KMS-11 (cell line): ENCODE measurements around the gene PPP4C.
A peak's percentile ranks its signal among the peaks of the same experiment; 100 is the strongest.

Source experiments
- H2AFZ ChIP-seq: fragments of 200-600 bp; sonication (generic); 2 replicates; pipeline ENCODE4 v1.6.1; 2016; ENCODE audit warnings: antibody characterized with exemption, mixed run types, low read depth
- H3K27ac ChIP-seq: fragments of 200-600 bp; sonication (generic); 2 replicates; pipeline ENCODE4 v1.6.1; 2016; ENCODE audit warnings: mild to moderate bottlenecking, mixed run types
- H3K27me3 ChIP-seq: fragments of 200-600 bp; sonication (generic); 2 replicates; pipeline ENCODE4 v1.6.1; 2017; ENCODE audit warnings: mild to moderate bottlenecking, low read depth, mixed run types, moderate library complexity; ENCODE audit not compliant: insufficient read depth
- H3K36me3 ChIP-seq: fragments of 200-600 bp; sonication (generic); 2 replicates; pipeline ENCODE4 v1.6.1; 2017; ENCODE audit warnings: mild to moderate bottlenecking, mixed run types; ENCODE audit not compliant: insufficient read depth
- H3K4me1 ChIP-seq: fragments of 200-600 bp; sonication (generic); 2 replicates; pipeline ENCODE4 v1.6.1; 2016; ENCODE audit warnings: mild to moderate bottlenecking, low read depth, mixed run types; ENCODE audit not compliant: poor library complexity, severe bottlenecking
- H3K4me2 ChIP-seq: fragments of 200-600 bp; sonication (generic); 2 replicates; pipeline ENCODE4 v1.7.0; 2016; ENCODE audit warnings: mild to moderate bottlenecking, mixed run types
- H3K4me3 ChIP-seq: fragments of 200-600 bp; sonication (generic); IDR thresholded peaks from 2 replicates; pipeline ENCODE4 v1.6.1; 2017; ENCODE audit warnings: low read depth, low read length, mixed read lengths; ENCODE audit not compliant: insufficient read depth
- H3K79me2 ChIP-seq: fragments of 200-600 bp; sonication (generic); 2 replicates; pipeline ENCODE4 v1.6.1; 2016; ENCODE audit warnings: low read depth, mixed run types; ENCODE audit not compliant: insufficient read depth
- H3K9ac ChIP-seq: fragments of 200-600 bp; sonication (generic); 2 replicates; pipeline ENCODE4 v1.6.1; 2016; ENCODE audit warnings: mild to moderate bottlenecking, mixed run types
- H4K20me1 ChIP-seq: fragments of 200-600 bp; sonication (generic); 2 replicates; pipeline ENCODE4 v1.6.1; 2016; ENCODE audit warnings: mild to moderate bottlenecking, mixed run types; ENCODE audit not compliant: insufficient read depth
- TF ChIP-seq, protein P1 (sequence below): fragments of 200-600 bp; sonication (generic); conservative IDR thresholded peaks from 2 replicates; pipeline ENCODE4 v1.6.1; 2017; ENCODE audit warnings: low read depth, mild to moderate bottlenecking, antibody characterized with exemption, low read length, moderate library complexity, mixed read lengths

Gene PPP4C

DNA sequence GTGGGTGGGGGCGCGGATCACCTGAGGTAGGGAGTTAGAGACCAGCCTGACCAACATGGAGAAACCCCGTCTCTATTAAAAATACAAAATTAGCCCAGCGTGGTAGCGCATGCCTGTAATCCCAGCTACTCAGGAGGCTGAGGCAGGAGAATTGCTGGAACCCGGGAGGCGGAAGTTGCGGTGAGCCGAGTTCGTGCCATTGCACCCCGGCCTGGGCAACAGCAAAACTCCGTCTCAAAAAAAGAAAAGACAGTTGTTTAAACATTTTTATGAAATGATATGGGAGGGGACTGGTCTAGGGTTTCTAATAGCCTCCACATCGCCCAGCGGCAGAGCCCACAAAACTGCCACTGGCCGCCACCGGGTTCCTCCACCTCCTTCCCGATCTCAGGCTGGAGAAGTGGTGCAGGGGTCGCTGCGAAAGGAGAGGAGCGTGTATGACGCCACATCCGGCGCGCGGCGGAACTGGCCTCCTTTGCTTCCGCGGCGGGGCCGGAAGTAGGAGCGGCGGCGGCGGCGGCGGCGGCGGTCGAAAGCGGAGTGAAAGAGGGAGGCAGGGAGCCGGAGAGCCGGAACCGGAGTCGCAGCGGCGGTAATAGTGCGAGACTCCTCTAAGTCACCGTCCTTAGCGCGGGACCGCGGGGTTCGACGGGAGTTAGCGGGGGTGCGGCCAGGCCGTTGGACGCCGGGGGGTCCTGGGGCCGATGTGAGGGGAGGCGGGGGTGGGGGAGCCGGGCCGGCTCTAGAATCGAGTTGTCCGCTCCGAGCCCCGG, at the start of gene PPP4C:
PPP4C (plus strand) TSS at position 492 of the 773 bp plus-strand sequence. CDS start 384 bp downstream, outside the sequence.
- H3K79me2 ChIP-seq, result peaks cover 39% of the 10 kb centered on the region
- TF ChIP-seq, protein P1, sequence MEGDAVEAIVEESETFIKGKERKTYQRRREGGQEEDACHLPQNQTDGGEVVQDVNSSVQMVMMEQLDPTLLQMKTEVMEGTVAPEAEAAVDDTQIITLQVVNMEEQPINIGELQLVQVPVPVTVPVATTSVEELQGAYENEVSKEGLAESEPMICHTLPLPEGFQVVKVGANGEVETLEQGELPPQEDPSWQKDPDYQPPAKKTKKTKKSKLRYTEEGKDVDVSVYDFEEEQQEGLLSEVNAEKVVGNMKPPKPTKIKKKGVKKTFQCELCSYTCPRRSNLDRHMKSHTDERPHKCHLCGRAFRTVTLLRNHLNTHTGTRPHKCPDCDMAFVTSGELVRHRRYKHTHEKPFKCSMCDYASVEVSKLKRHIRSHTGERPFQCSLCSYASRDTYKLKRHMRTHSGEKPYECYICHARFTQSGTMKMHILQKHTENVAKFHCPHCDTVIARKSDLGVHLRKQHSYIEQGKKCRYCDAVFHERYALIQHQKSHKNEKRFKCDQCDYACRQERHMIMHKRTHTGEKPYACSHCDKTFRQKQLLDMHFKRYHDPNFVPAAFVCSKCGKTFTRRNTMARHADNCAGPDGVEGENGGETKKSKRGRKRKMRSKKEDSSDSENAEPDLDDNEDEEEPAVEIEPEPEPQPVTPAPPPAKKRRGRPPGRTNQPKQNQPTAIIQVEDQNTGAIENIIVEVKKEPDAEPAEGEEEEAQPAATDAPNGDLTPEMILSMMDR, result 0 out of 2 replicates have a peak, but pooled peaks have one; percentile 14
- peak within 1 kb of the TSS; percentile 40 for H3K4me3 ChIP-seq
- peaks cover 20% of the 10 kb centered on the region for H3K4me1 ChIP-seq
- no peaks in the 10 kb centered on the region for H4K20me1 ChIP-seq
- H3K36me3 ChIP-seq, result peaks cover 17% of the 10 kb centered on the region; the same call in 1 of the 2 replicates
- H3K9ac ChIP-seq, result peak within 1 kb of the TSS; percentile 64
- peak within 1 kb of the TSS; percentile 60 for H3K27ac ChIP-seq
- H3K27me3 ChIP-seq, result no peaks in the 10 kb centered on the region
- peak within 1 kb of the TSS; percentile 98 for H3K4me2 ChIP-seq
- H2AFZ ChIP-seq, result peak within 1 kb of the TSS; percentile 63

DNA sequence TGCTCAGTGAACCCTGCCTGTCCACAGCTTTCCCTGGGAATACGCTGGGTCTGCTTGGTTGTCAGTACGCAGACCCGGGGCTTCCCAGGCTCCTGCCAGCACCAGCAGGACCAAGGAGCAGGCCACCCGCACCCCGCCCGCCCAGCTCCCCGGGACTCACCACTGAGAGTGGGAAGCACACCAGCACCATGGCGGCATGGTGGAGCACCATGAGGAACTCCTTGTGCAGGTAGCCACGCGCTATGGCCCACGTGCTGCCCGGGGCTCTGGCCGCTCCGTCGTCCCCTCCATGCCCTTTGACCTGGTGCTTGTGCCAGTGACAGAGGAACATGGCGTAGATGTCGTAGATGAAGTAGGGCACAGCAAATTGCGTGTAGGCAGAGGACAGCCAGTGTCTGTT, 49.3 kb upstream of the PPP4C start:
- no peak overlapping the region for H3K27ac ChIP-seq
- no peak overlapping the region for H2AFZ ChIP-seq
- no peaks in the 10 kb centered on the region for H3K36me3 ChIP-seq
- no peaks in the 10 kb centered on the region for H4K20me1 ChIP-seq
- H3K4me2 ChIP-seq, result no peak overlapping the region
- TF ChIP-seq, protein P1, result no peak
- no peak overlapping the region for H3K4me3 ChIP-seq
- no peaks in the 10 kb centered on the region for H3K79me2 ChIP-seq
- H3K27me3 ChIP-seq, result peaks cover 91% of the 10 kb centered on the region
- no peak overlapping the region for H3K9ac ChIP-seq
- peaks cover 2% of the 10 kb centered on the region for H3K4me1 ChIP-seq

DNA sequence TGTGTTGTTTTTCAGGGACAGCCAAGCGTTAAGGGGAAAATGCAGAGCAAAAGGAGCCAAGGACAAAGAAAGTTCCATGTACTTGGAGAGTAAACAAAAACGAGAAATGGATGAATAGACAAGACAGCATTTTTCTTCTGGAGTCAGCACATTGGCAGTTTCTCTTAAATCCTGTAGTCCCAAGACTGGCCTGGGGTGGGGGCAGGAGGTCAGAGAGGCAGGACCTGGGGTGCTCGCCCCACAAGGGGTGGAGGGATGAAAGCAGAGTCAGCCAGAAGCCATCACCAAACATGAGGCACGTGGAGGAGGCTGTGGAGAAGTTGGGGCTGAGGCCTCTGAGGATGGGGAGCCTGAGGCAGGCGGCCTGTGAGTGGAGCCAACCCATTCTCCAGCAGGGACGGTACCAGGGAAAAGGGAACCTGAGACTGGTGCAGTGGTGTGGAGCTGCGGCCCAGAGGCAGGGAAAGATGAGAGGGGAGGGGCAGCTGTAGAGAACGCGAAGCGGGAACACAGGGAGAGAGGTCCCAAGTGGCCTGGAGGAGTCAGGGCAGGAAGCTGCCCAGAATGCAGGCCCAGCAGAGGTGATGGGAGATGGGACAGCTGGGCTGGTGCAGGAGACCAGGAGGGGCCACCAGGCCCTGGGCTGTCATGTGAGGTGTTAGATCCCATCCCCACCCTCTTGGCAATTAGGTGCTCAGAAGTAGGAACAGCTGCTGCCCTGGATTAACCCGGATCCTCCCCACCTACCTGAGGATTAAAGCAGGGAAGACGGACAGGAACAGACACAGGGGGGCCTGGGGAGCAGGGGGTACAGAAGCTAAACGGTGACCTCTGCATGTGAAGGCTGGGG, 48.0 kb upstream of the PPP4C start:
- H3K4me2 ChIP-seq, result no peak overlapping the region
- peaks cover 3% of the 10 kb centered on the region for H3K4me1 ChIP-seq
- no peaks in the 10 kb centered on the region for H3K79me2 ChIP-seq
- TF ChIP-seq, protein P1, result no peak
- no peaks in the 10 kb centered on the region for H4K20me1 ChIP-seq
- no peak overlapping the region for H3K9ac ChIP-seq
- H3K4me3 ChIP-seq, result no peak overlapping the region
- H3K27me3 ChIP-seq, result peaks cover 93% of the 10 kb centered on the region
- no peak overlapping the region for H2AFZ ChIP-seq
- no peaks in the 10 kb centered on the region for H3K36me3 ChIP-seq
- H3K27ac ChIP-seq, result no peak overlapping the region

DNA sequence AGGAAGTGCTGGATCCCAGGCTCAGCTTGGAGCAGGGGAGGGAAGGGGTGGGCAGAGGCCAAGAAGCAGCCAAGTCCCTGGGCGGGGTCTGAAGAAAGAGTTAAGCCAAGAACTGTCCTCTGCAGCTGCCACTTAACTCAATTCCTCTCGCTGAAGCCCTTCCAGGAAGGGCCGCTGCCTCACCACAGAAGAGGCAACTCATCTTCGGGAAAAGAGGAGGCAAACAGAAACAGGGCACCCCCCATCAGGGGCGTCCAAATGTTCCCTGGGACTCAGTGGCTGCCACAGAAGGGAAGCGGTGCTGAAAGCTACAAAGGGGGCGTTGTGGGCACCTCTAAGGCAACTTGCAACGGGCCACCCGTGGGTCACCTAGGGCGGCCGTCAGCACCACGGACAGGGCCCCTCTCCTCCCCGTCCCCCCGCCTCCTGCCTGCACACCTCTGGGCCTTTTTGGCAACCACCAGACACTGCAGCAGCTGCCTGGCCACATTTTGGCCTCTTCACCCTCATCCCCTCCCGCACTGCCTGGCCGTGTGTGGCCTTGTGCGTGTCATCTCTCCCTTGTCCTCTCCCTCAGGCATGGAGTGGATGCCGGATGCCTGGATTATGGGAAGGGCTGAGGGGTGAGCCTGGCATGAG, 47.2 kb upstream of the PPP4C start:
- H3K4me2 ChIP-seq, result no peak overlapping the region
- H3K4me1 ChIP-seq, result peaks cover 3% of the 10 kb centered on the region
- no peak overlapping the region for H2AFZ ChIP-seq
- TF ChIP-seq, protein P1, result no peak
- no peak overlapping the region for H3K9ac ChIP-seq
- H3K27ac ChIP-seq, result no peak overlapping the region
- H4K20me1 ChIP-seq, result no peaks in the 10 kb centered on the region
- H3K79me2 ChIP-seq, result no peaks in the 10 kb centered on the region
- H3K4me3 ChIP-seq, result no peak overlapping the region
- no peaks in the 10 kb centered on the region for H3K36me3 ChIP-seq
- H3K27me3 ChIP-seq, result peaks cover 85% of the 10 kb centered on the region
